ENCODE measurements around the gene WDR46.
A peak's percentile ranks its signal among the peaks of the same experiment; 100 is the strongest.

WDR46 gene

GRCh38 chr6:33319939-33320314 lies 30.9 kb upstream of the WDR46 start:
- no peaks in the 10 kb centered on the region for H3K9me3 ChIP-seq (ENCODE audit: control insufficient read depth, insufficient read depth, low read depth, low read length)
- H3K36me3 ChIP-seq (ENCODE audit: control insufficient read depth, insufficient read depth, low read length) = peaks cover 32% of the 10 kb centered on the region
- H3K4me1 ChIP-seq (ENCODE audit: control insufficient read depth, insufficient read depth, low read length) = peaks cover 39% of the 10 kb centered on the region
- H3K9ac ChIP-seq (ENCODE audit: low read length) = no peak overlapping the region
- no peak overlapping the region for H3K4me3 ChIP-seq (ENCODE audit: low read depth, low read length)
- H3K27me3 ChIP-seq (ENCODE audit: control insufficient read depth, insufficient read depth, low read length) = no peaks in the 10 kb centered on the region
- no peak overlapping the region for H3K27ac ChIP-seq (ENCODE audit: low read depth, low read length)

- peaks cover 37% of the 10 kb centered on the region for H3K4me1 ChIP-seq (ENCODE audit: control insufficient read depth, insufficient read depth, low read length)
- H3K9ac ChIP-seq (ENCODE audit: low read length) = peak overlapping the region; percentile 13
- H3K4me3 ChIP-seq (ENCODE audit: low read depth, low read length) = peak overlapping the region; percentile 96
- H3K36me3 ChIP-seq (ENCODE audit: control insufficient read depth, insufficient read depth, low read length) = peaks cover 32% of the 10 kb centered on the region
- H3K27me3 ChIP-seq (ENCODE audit: control insufficient read depth, insufficient read depth, low read length) = no peaks in the 10 kb centered on the region
- no peaks in the 10 kb centered on the region for H3K9me3 ChIP-seq (ENCODE audit: control insufficient read depth, insufficient read depth, low read depth, low read length)
- H3K27ac ChIP-seq (ENCODE audit: low read depth, low read length) = peak overlapping the region; percentile 7; the same call in 1 of the 2 replicates
Measured at GRCh38 chr6:33318426-33319073, 29.5 kb upstream of the WDR46 start.

GRCh38 chr6:33317669-33318425 lies 28.8 kb upstream of the WDR46 start, which contains the start of gene ZBTB22:
Gene ZBTB22, minus strand, starts transcription at chr6:33317744. Its CDS starts 828 bp downstream, at chr6:33316916.
- H3K36me3 ChIP-seq (ENCODE audit: control insufficient read depth, insufficient read depth, low read length) = peaks cover 32% of the 10 kb centered on the region
- no peaks in the 10 kb centered on the region for H3K9me3 ChIP-seq (ENCODE audit: control insufficient read depth, insufficient read depth, low read depth, low read length)
- peak within 1 kb of the TSS; percentile 90 for H3K9ac ChIP-seq (ENCODE audit: low read length)
- H3K27me3 ChIP-seq (ENCODE audit: control insufficient read depth, insufficient read depth, low read length) = no peaks in the 10 kb centered on the region
- peak within 1 kb of the TSS; percentile 26; the same call in 1 of the 2 replicates for H3K27ac ChIP-seq (ENCODE audit: low read depth, low read length)
- H3K4me3 ChIP-seq (ENCODE audit: low read depth, low read length) = peak within 1 kb of the TSS; percentile 96
- peaks cover 37% of the 10 kb centered on the region for H3K4me1 ChIP-seq (ENCODE audit: control insufficient read depth, insufficient read depth, low read length)

GRCh38 chr6:33317419-33317668 lies 28.3 kb upstream of the WDR46 start:
- Histone ChIP-seq H3K9ac (ENCODE audit: low read length) (no peak overlapping the region), H3K9me3 (ENCODE audit: control insufficient read depth, insufficient read depth, low read depth, low read length) (no peaks in the 10 kb centered on the region), H3K27ac (ENCODE audit: low read depth, low read length) (no peak overlapping the region), H3K27me3 (ENCODE audit: control insufficient read depth, insufficient read depth, low read length) (no peaks in the 10 kb centered on the region), H3K4me1 (ENCODE audit: control insufficient read depth, insufficient read depth, low read length) (peaks cover 37% of the 10 kb centered on the region), H3K36me3 (ENCODE audit: control insufficient read depth, insufficient read depth, low read length) (peaks cover 32% of the 10 kb centered on the region), H3K4me3 (ENCODE audit: low read depth, low read length) (peak overlapping the region; percentile 96)

GRCh38 chr6:33316603-33317418 lies 27.8 kb upstream of the WDR46 start:
- Histone ChIP-seq H3K27ac (ENCODE audit: low read depth, low read length) (no peak overlapping the region), H3K4me3 (ENCODE audit: low read depth, low read length) (peak overlapping the region; percentile 54), H3K36me3 (ENCODE audit: control insufficient read depth, insufficient read depth, low read length) (peaks cover 32% of the 10 kb centered on the region), H3K9ac (ENCODE audit: low read length) (no peak overlapping the region), H3K9me3 (ENCODE audit: control insufficient read depth, insufficient read depth, low read depth, low read length) (no peaks in the 10 kb centered on the region), H3K27me3 (ENCODE audit: control insufficient read depth, insufficient read depth, low read length) (no peaks in the 10 kb centered on the region), H3K4me1 (ENCODE audit: control insufficient read depth, insufficient read depth, low read length) (peaks cover 32% of the 10 kb centered on the region)

- Histone ChIP-seq H3K36me3 (ENCODE audit: control insufficient read depth, insufficient read depth, low read length) (peaks cover 26% of the 10 kb centered on the region), H3K4me3 (ENCODE audit: low read depth, low read length) (no peak overlapping the region), H3K27ac (ENCODE audit: low read depth, low read length) (no peak overlapping the region), H3K9ac (ENCODE audit: low read length) (no peak overlapping the region), H3K27me3 (ENCODE audit: control insufficient read depth, insufficient read depth, low read length) (no peaks in the 10 kb centered on the region), H3K4me1 (ENCODE audit: control insufficient read depth, insufficient read depth, low read length) (peaks cover 24% of the 10 kb centered on the region), H3K9me3 (ENCODE audit: control insufficient read depth, insufficient read depth, low read depth, low read length) (no peaks in the 10 kb centered on the region)
Measured at GRCh38 chr6:33315793-33316602, 27.0 kb upstream of the WDR46 start.

GRCh38 chr6:33314943-33315792 lies 26.1 kb upstream of the WDR46 start:
- no peak overlapping the region for H3K27ac ChIP-seq (ENCODE audit: low read depth, low read length)
- H3K27me3 ChIP-seq (ENCODE audit: control insufficient read depth, insufficient read depth, low read length) = no peaks in the 10 kb centered on the region
- H3K36me3 ChIP-seq (ENCODE audit: control insufficient read depth, insufficient read depth, low read length) = peaks cover 18% of the 10 kb centered on the region
- peak overlapping the region; percentile 85 for H3K4me3 ChIP-seq (ENCODE audit: low read depth, low read length)
- peaks cover 20% of the 10 kb centered on the region for H3K4me1 ChIP-seq (ENCODE audit: control insufficient read depth, insufficient read depth, low read length)
- no peaks in the 10 kb centered on the region for H3K9me3 ChIP-seq (ENCODE audit: control insufficient read depth, insufficient read depth, low read depth, low read length)
- H3K9ac ChIP-seq (ENCODE audit: low read length) = no peak overlapping the region

GRCh38 chr6:33314515-33314942 lies 25.5 kb upstream of the WDR46 start:
- no peak overlapping the region for H3K9ac ChIP-seq (ENCODE audit: low read length)
- peak overlapping the region; percentile 85 for H3K4me3 ChIP-seq (ENCODE audit: low read depth, low read length)
- no peak overlapping the region for H3K27ac ChIP-seq (ENCODE audit: low read depth, low read length)
- H3K9me3 ChIP-seq (ENCODE audit: control insufficient read depth, insufficient read depth, low read depth, low read length) = no peaks in the 10 kb centered on the region
- peaks cover 20% of the 10 kb centered on the region for H3K4me1 ChIP-seq (ENCODE audit: control insufficient read depth, insufficient read depth, low read length)
- H3K36me3 ChIP-seq (ENCODE audit: control insufficient read depth, insufficient read depth, low read length) = peaks cover 11% of the 10 kb centered on the region
- no peaks in the 10 kb centered on the region for H3K27me3 ChIP-seq (ENCODE audit: control insufficient read depth, insufficient read depth, low read length)

GRCh38 chr6:33313709-33314514 lies 24.9 kb upstream of the WDR46 start, which contains the start of gene TAPBP:
Gene TAPBP, minus strand, starts transcription at chr6:33314078. Its CDS starts 37 bp downstream, at chr6:33314041.
- H3K4me1 ChIP-seq (ENCODE audit: control insufficient read depth, insufficient read depth, low read length) = peaks cover 20% of the 10 kb centered on the region
- no peaks in the 10 kb centered on the region for H3K9me3 ChIP-seq (ENCODE audit: control insufficient read depth, insufficient read depth, low read depth, low read length)
- peaks cover 5% of the 10 kb centered on the region for H3K36me3 ChIP-seq (ENCODE audit: control insufficient read depth, insufficient read depth, low read length)
- peak within 1 kb of the TSS; percentile 79 for H3K9ac ChIP-seq (ENCODE audit: low read length)
- no peak within 1 kb of the TSS for H3K27ac ChIP-seq (ENCODE audit: low read depth, low read length)
- H3K4me3 ChIP-seq (ENCODE audit: low read depth, low read length) = peak within 1 kb of the TSS; percentile 85
- H3K27me3 ChIP-seq (ENCODE audit: control insufficient read depth, insufficient read depth, low read length) = no peaks in the 10 kb centered on the region
